Esophagus squamous epithelium (tissue), 4 donors: ENCODE results near the gene ABHD5.

Experiments used
- POLR2A ChIP-seq, 4 donors: fragments of 450-650 bp; IDR thresholded peaks; one replicate each; pipeline ENCODE4 v1.6.1; 2017; ENCODE audit warnings: antibody characterized with exemption in 4 of 4, mild to moderate bottlenecking in 4 of 4, moderate library complexity in 3 of 4
- TF ChIP-seq, protein P1 (sequence below), 6 experiments: fragments of 450-650 bp in 4 of 6; fragments of 200-600 bp in 2 of 6; sonication (generic) in 2 of 6; IDR thresholded peaks; one replicate each; pipeline ENCODE4 v1.5.1; 2016 to 2019; ENCODE audit warnings: antibody characterized with exemption in 6 of 6, mild to moderate bottlenecking in 4 of 6, moderate library complexity in 4 of 6

GRCh38 chr3:43648957-43649356 lies 41.8 kb upstream of the ABHD5 start:
- TF ChIP-seq, protein P1, sequence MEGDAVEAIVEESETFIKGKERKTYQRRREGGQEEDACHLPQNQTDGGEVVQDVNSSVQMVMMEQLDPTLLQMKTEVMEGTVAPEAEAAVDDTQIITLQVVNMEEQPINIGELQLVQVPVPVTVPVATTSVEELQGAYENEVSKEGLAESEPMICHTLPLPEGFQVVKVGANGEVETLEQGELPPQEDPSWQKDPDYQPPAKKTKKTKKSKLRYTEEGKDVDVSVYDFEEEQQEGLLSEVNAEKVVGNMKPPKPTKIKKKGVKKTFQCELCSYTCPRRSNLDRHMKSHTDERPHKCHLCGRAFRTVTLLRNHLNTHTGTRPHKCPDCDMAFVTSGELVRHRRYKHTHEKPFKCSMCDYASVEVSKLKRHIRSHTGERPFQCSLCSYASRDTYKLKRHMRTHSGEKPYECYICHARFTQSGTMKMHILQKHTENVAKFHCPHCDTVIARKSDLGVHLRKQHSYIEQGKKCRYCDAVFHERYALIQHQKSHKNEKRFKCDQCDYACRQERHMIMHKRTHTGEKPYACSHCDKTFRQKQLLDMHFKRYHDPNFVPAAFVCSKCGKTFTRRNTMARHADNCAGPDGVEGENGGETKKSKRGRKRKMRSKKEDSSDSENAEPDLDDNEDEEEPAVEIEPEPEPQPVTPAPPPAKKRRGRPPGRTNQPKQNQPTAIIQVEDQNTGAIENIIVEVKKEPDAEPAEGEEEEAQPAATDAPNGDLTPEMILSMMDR (IDR thresholded peaks at IDR 0.05) = no peak
- TF ChIP-seq POLR2A (IDR thresholded peaks at IDR 0.05) = no peak
